Subcutaneous adipose tissue (tissue), 4 donors: ENCODE data around the gene KANSL1. TPM values are rescaled to one million over a fixed set of nuclear protein-coding genes. Genes with fewer than 3 reads are reported as not detected.

Source experiments
- total RNA-seq, 4 donors: library from RNA; depleted of rRNA; stranded (reverse); fragments of >200 nt; gene quantifications; one replicate each; pipeline ENCODE4 v1.1.0, GENCODE V29; 2016
- TF ChIP-seq, protein P1 (sequence below): fragments of 450-650 bp; IDR thresholded peaks from one replicate; pipeline ENCODE4 v1.5.1; 2016; ENCODE audit warnings: low read depth, mild to moderate bottlenecking, control low read depth, antibody characterized with exemption, moderate library complexity

Gene KANSL1
- total RNA-seq, 4 donors from 2014 or later, result 71.1 to 128 (median 74.8) TPM

- TF ChIP-seq, protein P1, sequence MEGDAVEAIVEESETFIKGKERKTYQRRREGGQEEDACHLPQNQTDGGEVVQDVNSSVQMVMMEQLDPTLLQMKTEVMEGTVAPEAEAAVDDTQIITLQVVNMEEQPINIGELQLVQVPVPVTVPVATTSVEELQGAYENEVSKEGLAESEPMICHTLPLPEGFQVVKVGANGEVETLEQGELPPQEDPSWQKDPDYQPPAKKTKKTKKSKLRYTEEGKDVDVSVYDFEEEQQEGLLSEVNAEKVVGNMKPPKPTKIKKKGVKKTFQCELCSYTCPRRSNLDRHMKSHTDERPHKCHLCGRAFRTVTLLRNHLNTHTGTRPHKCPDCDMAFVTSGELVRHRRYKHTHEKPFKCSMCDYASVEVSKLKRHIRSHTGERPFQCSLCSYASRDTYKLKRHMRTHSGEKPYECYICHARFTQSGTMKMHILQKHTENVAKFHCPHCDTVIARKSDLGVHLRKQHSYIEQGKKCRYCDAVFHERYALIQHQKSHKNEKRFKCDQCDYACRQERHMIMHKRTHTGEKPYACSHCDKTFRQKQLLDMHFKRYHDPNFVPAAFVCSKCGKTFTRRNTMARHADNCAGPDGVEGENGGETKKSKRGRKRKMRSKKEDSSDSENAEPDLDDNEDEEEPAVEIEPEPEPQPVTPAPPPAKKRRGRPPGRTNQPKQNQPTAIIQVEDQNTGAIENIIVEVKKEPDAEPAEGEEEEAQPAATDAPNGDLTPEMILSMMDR, result no peak
Measured at GRCh38 chr17:46171939-46172338, 21.3 kb downstream of the KANSL1 start.

GRCh38 chr17:46170639-46171429 is 22.4 kb downstream of the KANSL1 start:
- TF ChIP-seq, protein P1, result no peak

DNA sequence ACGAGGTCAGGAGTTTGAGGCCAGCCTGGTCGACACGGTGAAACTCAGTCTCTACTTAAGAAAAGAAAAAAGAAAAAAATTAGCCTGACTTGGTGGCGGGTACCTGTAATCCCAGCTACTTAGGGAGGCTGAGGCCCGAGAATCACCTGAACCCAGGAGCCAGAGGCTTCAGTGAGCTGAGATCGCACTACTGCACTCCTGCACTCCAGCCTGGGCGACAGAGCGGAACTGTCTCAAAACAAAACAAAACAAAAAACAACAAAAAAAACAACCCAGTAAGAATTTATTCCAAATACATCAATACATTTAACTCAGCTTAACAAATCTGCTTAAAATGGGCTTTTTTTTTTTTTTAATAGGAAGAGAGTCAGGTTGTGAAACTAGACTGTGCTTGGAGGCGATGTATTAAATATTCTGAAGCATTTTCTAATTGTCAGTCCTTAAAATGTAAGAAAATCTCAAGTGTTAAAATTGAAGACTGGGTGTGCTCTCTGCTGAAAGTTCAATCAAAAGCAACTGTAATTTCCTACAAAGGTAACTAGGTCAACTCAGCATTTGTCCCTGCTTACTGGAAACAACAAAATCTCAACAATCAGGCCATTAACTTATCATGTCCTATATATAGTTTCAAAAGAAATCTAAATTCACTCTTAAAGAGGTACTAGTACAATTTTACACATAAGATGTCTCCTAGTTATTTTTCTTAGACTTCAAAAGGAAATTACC is 23.2 kb downstream of the KANSL1 start:
- TF ChIP-seq, protein P1, result no peak

DNA sequence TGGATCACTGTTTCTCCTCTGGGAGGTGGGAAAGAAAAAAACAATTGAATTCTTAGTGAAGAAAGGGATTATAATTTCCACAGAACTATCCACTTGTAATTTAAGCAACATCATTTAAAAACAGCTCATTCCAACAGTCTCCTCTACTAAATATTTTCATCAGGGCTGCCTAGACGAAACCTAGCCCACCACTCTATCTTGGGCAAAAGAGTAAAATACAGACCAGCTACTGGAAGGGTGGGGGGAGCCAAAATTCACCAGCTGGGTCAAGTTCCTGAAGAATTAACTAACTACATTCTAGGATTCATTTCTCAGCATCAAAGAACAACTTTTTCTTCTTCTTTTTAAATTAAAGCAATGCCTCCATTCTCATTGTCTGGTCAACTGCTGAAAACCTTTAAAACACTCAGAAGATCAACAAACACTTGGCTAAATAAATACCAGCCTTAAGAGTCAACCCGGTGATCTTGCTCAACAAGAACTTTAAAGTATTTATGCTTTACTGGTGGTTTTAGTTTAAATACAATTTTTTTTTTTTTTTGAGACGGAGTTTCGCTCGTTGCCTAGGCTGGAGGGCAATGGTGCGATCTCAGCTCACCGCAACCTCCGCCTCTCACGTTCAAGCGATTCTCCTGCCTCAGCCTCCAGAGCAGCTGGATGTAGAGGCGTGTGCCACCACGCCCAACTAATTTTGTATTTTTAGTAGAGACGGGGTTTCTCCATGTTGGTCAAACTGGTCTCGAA is 25.2 kb downstream of the KANSL1 start:
- TF ChIP-seq, protein P1, result no peak

DNA sequence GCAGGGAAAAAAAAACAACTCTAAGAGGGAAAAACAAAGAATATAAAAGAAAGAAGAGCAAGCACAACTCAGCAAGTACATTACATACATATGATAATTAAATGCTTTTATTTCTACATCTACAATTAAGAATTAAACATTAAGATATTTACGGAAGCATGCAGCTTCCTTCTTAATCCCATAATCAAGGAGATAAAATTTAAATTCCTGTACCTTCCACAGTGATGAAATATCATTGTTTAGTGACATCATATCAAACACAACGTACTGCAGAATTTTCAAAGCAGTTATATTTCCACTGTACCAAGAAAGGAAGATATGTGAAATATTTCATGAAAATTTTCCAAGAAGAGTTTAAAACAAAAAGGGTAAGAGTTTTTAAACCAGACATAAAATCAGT is 26.0 kb downstream of the KANSL1 start:
- TF ChIP-seq, protein P1, result no peak

DNA sequence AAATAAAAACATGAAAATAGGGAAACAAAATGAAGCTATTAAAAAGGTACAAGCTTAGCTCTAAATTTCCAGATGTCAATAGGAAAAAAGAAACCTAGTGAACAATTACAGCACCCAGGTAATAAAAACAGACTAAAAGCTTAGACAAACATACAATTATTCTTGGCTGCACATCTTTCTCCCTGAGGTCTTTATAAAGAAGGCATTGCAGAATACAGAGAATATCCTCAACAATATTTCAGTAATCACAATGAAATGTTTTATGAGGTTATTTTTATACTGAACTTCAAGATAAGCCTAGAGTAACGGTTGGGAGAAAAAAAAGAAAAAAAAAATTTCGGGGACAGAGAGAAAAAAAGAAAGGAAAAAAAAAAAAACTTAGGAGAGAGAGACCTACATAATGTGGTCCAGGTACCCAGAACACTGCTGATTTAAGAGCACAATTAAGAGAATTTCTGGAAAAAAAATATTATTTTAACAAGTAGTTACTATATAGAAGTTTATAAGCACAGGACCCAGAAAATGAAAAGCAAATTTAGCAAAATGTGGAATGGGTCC is 26.5 kb downstream of the KANSL1 start:
- TF ChIP-seq, protein P1, result no peak
